HG03196 (cell line): Measurements from ENCODE around the gene KRTAP4-2.
"Not testable (repeated sequence)": the region's sequence is repeated elsewhere in the genome, so short reads cannot be mapped to it uniquely, and the experiment has no call there.

Experiments used
- ATAC-seq: cut with Tn5 transposase; IDR thresholded peaks from one replicate; pipeline ENCODE4 v1.9.1; 2021; ENCODE audit not compliant: unreplicated experiment

Gene KRTAP4-2

GRCh38 chr17:41163828-41164227, 14.2 kb downstream of the KRTAP4-2 start:
- ATAC-seq = no peak

- no peak for ATAC-seq
Measured at GRCh38 chr17:41160648-41161047, 17.4 kb downstream of the KRTAP4-2 start, which contains the start of gene KRTAP4-4. KRTAP4-4 (minus strand) TSS chr17:41160748; CDS start chr17:41160691, 57 bp downstream.

- not testable (repeated sequence) for ATAC-seq
Measured at GRCh38 chr17:41160190-41160589, 17.8 kb downstream of the KRTAP4-2 start.

GRCh38 chr17:41153856-41154255, 24.2 kb downstream of the KRTAP4-2 start:
- no peak for ATAC-seq

GRCh38 chr17:41151525-41151924, 26.5 kb downstream of the KRTAP4-2 start:
- ATAC-seq = no peak

- no peak for ATAC-seq
Measured at GRCh38 chr17:41150026-41150425, 28.0 kb downstream of the KRTAP4-2 start.

GRCh38 chr17:41149652-41149985, 28.4 kb downstream of the KRTAP4-2 start, which contains the start of gene KRTAP4-5:
KRTAP4-5 (minus strand) TSS chr17:41149825; CDS start chr17:41149767, 58 bp downstream.
- no peak for ATAC-seq

GRCh38 chr17:41148971-41149651, 28.9 kb downstream of the KRTAP4-2 start:
- not testable (repeated sequence) for ATAC-seq

- no peak for ATAC-seq
Measured at GRCh38 chr17:41147531-41148204, 30.4 kb downstream of the KRTAP4-2 start.

- no peak for ATAC-seq
Measured at GRCh38 chr17:41145261-41145660, 32.8 kb downstream of the KRTAP4-2 start.

- no peak for ATAC-seq
Measured at GRCh38 chr17:41144846-41145245, 33.2 kb downstream of the KRTAP4-2 start.

- no peak for ATAC-seq
Measured at GRCh38 chr17:41141361-41141760, 36.7 kb downstream of the KRTAP4-2 start.

- ATAC-seq = no peak
Measured at GRCh38 chr17:41140360-41141131, 37.5 kb downstream of the KRTAP4-2 start, which contains the start of gene KRTAP4-6. KRTAP4-6 (minus strand) TSS chr17:41140544; CDS start chr17:41140487, 57 bp downstream.

- not testable (repeated sequence) for ATAC-seq
Measured at GRCh38 chr17:41139865-41140264, 38.2 kb downstream of the KRTAP4-2 start.

GRCh38 chr17:41133880-41134735, 43.9 kb downstream of the KRTAP4-2 start:
- ATAC-seq = no peak

- no peak for ATAC-seq
Measured at GRCh38 chr17:41131979-41132378, 46.0 kb downstream of the KRTAP4-2 start.
